ENCODE data around the gene OXTR. TPM values are rescaled to one million over a fixed set of nuclear protein-coding genes. Genes with fewer than 3 reads are reported as not detected.

OXTR gene
- total RNA-seq, 4 donors from 2014 or later: 0.42 to 3.6 (median 1.6) TPM

GRCh38 chr3:8778475-8778874, 9.1 kb upstream of the OXTR start:
- intact Hi-C loops (cut with DNase I): no loop called here
- no peaks in the 10 kb centered on the region for H3K9me3 ChIP-seq

DNA sequence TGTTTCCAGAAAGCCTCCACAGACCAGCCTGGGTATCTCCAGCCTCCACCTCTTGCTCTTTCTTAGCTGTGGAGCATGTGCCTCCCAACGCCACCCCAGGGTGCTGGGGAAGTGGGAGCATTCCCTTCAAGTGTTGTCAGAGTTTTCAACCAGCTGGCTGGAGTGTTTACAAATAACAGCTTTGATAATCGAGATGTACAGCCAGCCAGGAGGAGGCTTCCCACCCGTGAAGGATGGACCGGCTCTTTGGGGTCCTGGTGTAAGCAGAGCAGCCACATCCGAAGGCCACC, 8.5 kb upstream of the OXTR start:
- no peak overlapping the region for H3K4me3 ChIP-seq
- peaks cover 0 to 15% (median 0%) of the 10 kb centered on the region in 4 donors for H3K27me3 ChIP-seq
- TF ChIP-seq CTCF (IDR thresholded peaks at IDR 0.05): no peak
- TF ChIP-seq EP300 (IDR thresholded peaks at IDR 0.05): no peak
- no peak for TF ChIP-seq POLR2AphosphoS5 (IDR thresholded peaks at IDR 0.05)
- TF ChIP-seq POLR2A (IDR thresholded peaks at IDR 0.05; ENCODE audit: low read depth): no peak
- peak; percentile 60 for DNase-seq (ENCODE audit: extremely low spot score)
- no peaks in the 10 kb centered on the region for H3K4me1 ChIP-seq
- intact Hi-C loops (cut with DNase I): no loop called here
- no peak overlapping the region for H3K27ac ChIP-seq (replicated peaks in 1 of 4)
- no peaks in the 10 kb centered on the region for H3K9me3 ChIP-seq
- WGBS: 90% methylated on average over 5 of the region's 5 CpGs
- no peaks in the 10 kb centered on the region for H3K36me3 ChIP-seq

More at GRCh38 chr3:8778475-8778874, 9.1 kb upstream of the OXTR start:
- peaks cover 0 to 15% (median 0%) of the 10 kb centered on the region in 4 donors for H3K27me3 ChIP-seq
- no peak overlapping the region for H3K27ac ChIP-seq (replicated peaks in 1 of 4)
- no peaks in the 10 kb centered on the region for H3K36me3 ChIP-seq
- no peak for TF ChIP-seq EP300 (IDR thresholded peaks at IDR 0.05)
- TF ChIP-seq CTCF (IDR thresholded peaks at IDR 0.05): no peak
- TF ChIP-seq POLR2A (IDR thresholded peaks at IDR 0.05; ENCODE audit: low read depth): no peak
- TF ChIP-seq POLR2AphosphoS5 (IDR thresholded peaks at IDR 0.05): no peak
- WGBS: 92% methylated on average over 5 of the region's 5 CpGs
- peak; percentile 74 for DNase-seq (ENCODE audit: extremely low spot score)
- no peaks in the 10 kb centered on the region for H3K4me1 ChIP-seq
- H3K4me3 ChIP-seq: no peak overlapping the region

DNA sequence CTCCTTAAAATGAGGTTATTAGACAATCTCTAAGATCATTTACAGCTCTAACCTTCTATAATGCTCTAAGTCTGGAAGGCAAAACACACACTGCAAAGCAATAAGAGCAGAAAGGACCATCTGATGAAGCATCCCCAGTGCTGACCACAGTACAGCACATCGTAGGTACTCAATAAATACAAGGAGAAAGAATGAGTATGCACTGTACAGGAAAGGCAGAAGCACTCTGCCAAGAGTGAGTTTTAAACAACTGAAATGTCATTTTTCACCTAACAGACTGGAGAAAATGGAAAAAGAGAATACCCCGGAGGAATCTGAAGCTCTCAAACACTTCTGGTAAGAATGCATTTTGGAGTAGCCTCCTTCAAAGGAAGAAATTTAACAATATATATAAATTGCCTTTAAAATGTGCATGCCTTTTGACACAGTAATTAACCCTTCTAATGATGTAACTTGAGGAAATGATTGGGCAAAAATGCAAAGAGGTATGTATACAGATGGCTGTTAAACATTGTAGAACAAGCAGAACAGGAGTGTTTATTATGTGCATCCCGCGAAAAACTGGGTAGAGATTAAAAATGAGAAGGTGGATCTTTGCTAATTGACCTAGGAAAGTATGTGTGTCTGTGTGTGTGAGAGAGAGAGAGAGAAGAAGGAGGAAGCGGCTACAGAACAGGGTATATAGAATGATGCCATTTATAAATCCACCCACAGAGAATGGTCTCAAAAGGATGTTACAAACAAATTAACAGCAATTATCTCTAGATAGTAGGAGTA, 8.0 kb upstream of the OXTR start:
- Histone ChIP-seq H3K4me3 (no peak overlapping the region), H3K9me3 (no peaks in the 10 kb centered on the region), H3K36me3 (no peaks in the 10 kb centered on the region), H3K4me1 (no peaks in the 10 kb centered on the region), H3K27me3 (peaks cover 0 to 17% (median 0%) of the 10 kb centered on the region in 4 donors), H3K27ac (replicated peaks in 1 of 4) (no peak overlapping the region)
- DNase-seq (ENCODE audit: extremely low spot score): peak; percentile 31
- intact Hi-C loops (cut with DNase I): no loop called here
- 69% methylated on average over 5 of the region's 5 CpGs for WGBS
- TF ChIP-seq POLR2AphosphoS5 (IDR thresholded peaks at IDR 0.05) (no peak), CTCF (IDR thresholded peaks at IDR 0.05) (no peak), POLR2A (IDR thresholded peaks at IDR 0.05; ENCODE audit: low read depth) (no peak), EP300 (IDR thresholded peaks at IDR 0.05) (no peak)

GRCh38 chr3:8776406-8776805, 7.0 kb upstream of the OXTR start:
- Histone ChIP-seq H3K27ac (replicated peaks in 1 of 4) (no peak overlapping the region), H3K4me3 (no peak overlapping the region), H3K9me3 (no peaks in the 10 kb centered on the region), H3K36me3 (no peaks in the 10 kb centered on the region), H3K4me1 (no peaks in the 10 kb centered on the region), H3K27me3 (peaks cover 0 to 25% (median 0%) of the 10 kb centered on the region in 4 donors)
- intact Hi-C loops (cut with DNase I): no loop called here
- WGBS: 49% methylated on average over 4 of the region's 4 CpGs
- peak; percentile 62 for DNase-seq (ENCODE audit: extremely low spot score)
- TF ChIP-seq EP300 (IDR thresholded peaks at IDR 0.05): no peak
- TF ChIP-seq POLR2A (IDR thresholded peaks at IDR 0.05; ENCODE audit: low read depth): no peak
- TF ChIP-seq POLR2AphosphoS5 (IDR thresholded peaks at IDR 0.05): no peak
- no peak for TF ChIP-seq CTCF (IDR thresholded peaks at IDR 0.05)

DNA sequence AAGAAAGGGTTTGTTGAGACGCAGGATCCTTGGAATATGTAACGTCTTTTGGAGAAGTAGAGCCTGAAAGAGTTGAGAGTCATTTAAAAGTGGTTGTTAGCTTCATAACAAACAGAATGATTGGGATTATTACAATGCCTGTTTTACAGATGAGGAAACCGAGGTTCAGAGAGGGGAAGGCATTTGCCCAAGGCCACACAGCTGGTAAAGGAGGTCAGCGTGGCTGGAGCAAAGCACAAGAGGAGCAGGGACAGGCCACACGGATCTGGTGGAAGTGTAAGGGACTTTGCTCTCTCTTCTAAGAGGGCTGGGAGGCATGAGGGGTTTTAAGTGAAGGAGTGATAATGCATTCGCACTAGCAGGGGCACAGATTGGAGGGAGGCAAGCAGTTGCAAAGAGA, 6.2 kb upstream of the OXTR start:
- TF ChIP-seq CTCF (IDR thresholded peaks at IDR 0.05): no peak
- TF ChIP-seq POLR2A (IDR thresholded peaks at IDR 0.05; ENCODE audit: low read depth): no peak
- no peak for TF ChIP-seq EP300 (IDR thresholded peaks at IDR 0.05)
- TF ChIP-seq POLR2AphosphoS5 (IDR thresholded peaks at IDR 0.05): no peak
- Histone ChIP-seq H3K4me3 (no peak overlapping the region), H3K9me3 (no peaks in the 10 kb centered on the region), H3K27me3 (peaks cover 0 to 31% (median 1%) of the 10 kb centered on the region in 4 donors), H3K27ac (replicated peaks in 1 of 4) (no peak overlapping the region), H3K4me1 (no peaks in the 10 kb centered on the region), H3K36me3 (no peaks in the 10 kb centered on the region)
- WGBS: 95% methylated on average over 6 of the region's 6 CpGs
- peak; percentile 47 for DNase-seq (ENCODE audit: extremely low spot score)
- intact Hi-C loops (cut with DNase I): no loop called here

All from esophagus muscularis mucosa (tissue), 4 donors.